ENCODE data around the gene OR2V2. TPM values are rescaled to one million over a fixed set of nuclear protein-coding genes. Genes with fewer than 3 reads are reported as not detected.

The OR2V2 gene
- polyA plus RNA-seq, 2 of the 4 experiments (the other 2 are of a cell fraction) = not detected

- TF ChIP-seq FOSL2 (IDR thresholded peaks at IDR 0.05) = no peak
- no peak for TF ChIP-seq FOSL2 (CRISPR knock-in tag; IDR thresholded peaks at IDR 0.05)
- TF ChIP-seq PHF8 (IDR thresholded peaks at IDR 0.05; ENCODE audit: borderline replicate concordance, low read depth) = no peak
- no peak for TF ChIP-seq CBX8 (IDR thresholded peaks at IDR 0.05)
- no peak for TF ChIP-seq SMC3 (IDR thresholded peaks at IDR 0.05)
- TF ChIP-seq HOXB13 (CRISPR knock-in tag; IDR thresholded peaks at IDR 0.05; ENCODE audit: low read depth) = no peak
These were observed 35.3 kb downstream of the OR2V2 start (continued) for GRCh38 chr5:181182651-181183050.

- Histone ChIP-seq H3K4me1 (peaks cover 12% of the 10 kb centered on the region), H3K4me2 (peak overlapping the region; percentile 79), H3K9me3 (no peaks in the 10 kb centered on the region), H3K4me3 (peak overlapping the region; percentile 49), H3K27ac (peak overlapping the region; percentile 79 to 86)
- ATAC-seq = no peak
- ChIA-PET POLR2A (interaction anchor here (0.6 to 1.8 kb wide), 16 partner anchors 11 to 1473 kb away, joined by 3 to 34 read pairs (median 4); partner anchors contain the start of genes RACK1, TRIM41, TRIM7 and ZFP62), CTCF (interaction anchor here (0.7 to 2.8 kb wide), 24 partner anchors 9 to 400 kb away, joined by 3 to 33 read pairs (median 4); partner anchors contain the start of gene TRIM7)
- 21% methylated on average over 16 of the region's 16 CpGs for WGBS (ENCODE audit: missing lambda C conversion rate)
- peak in 1 of 2 experiments; percentile 60 for DNase-seq (ENCODE audit: low read depth in 1 of 2, low spot score in 1 of 2)
- TF ChIP-seq TFCP2L1 (CRISPR knock-in tag; IDR thresholded peaks at IDR 0.05) = no peak
- 0 out of 4 replicates have a peak, but pooled peaks of 1 of the 2 experiments have one; percentile 18 for TF ChIP-seq CEBPB (IDR thresholded peaks at IDR 0.05)
- TF ChIP-seq PHF8 (IDR thresholded peaks at IDR 0.05; ENCODE audit: borderline replicate concordance, low read depth) = 0 out of 2 replicates have a peak, but pooled peaks have one; percentile 12
- FAIRE-seq = no peak
These were observed 37.4 kb downstream of the OR2V2 start for GRCh38 chr5:181184845-181185216.

- no peak overlapping the region for H3K4me3 ChIP-seq
- no peak for ATAC-seq
- H3K4me2 ChIP-seq = peak overlapping the region; percentile 79; the same call in 2 of the 3 replicates
- WGBS (ENCODE audit: missing lambda C conversion rate) = 91% methylated on average over 13 of the region's 13 CpGs
- H3K27ac ChIP-seq = no peak overlapping the region
- CTCF ChIA-PET = interaction anchor here (1.0 to 2.8 kb wide), 9 partner anchors 9 to 401 kb away, joined by 3 to 33 read pairs (median 5); partner anchors contain the start of gene TRIM7
- DNase-seq (ENCODE audit: low read depth in 1 of 2, low spot score in 1 of 2) = no peak
- no peaks in the 10 kb centered on the region for H3K9me3 ChIP-seq
- POLR2A ChIA-PET = interaction anchor here (1.3 to 1.8 kb wide), 4 partner anchors 12 to 20 kb away, joined by 4 to 34 read pairs (median 8); partner anchors contain the start of gene TRIM7
- TF ChIP-seq SREBF2 (IDR thresholded peaks at IDR 0.05) = no peak
- TF ChIP-seq USF2 (IDR thresholded peaks at IDR 0.05) = no peak
- TF ChIP-seq ZSCAN20 (CRISPR knock-in tag; IDR thresholded peaks at IDR 0.05) = no peak
- TF ChIP-seq FOXS1 (CRISPR knock-in tag; IDR thresholded peaks at IDR 0.05) = no peak
- no peak for TF ChIP-seq CBX8 (IDR thresholded peaks at IDR 0.05)
- no peak for TF ChIP-seq MYC (IDR thresholded peaks at IDR 0.05; ENCODE audit: borderline replicate concordance, low read length)
- no peak for TF ChIP-seq SMC3 (IDR thresholded peaks at IDR 0.05)
- no peak for TF ChIP-seq PHF8 (IDR thresholded peaks at IDR 0.05; ENCODE audit: borderline replicate concordance, low read depth)
- no peak for TF ChIP-seq ESRRA (IDR thresholded peaks at IDR 0.05; ENCODE audit: borderline replicate concordance, low read length)
- no peak for TF ChIP-seq FOSB (CRISPR knock-in tag; IDR thresholded peaks at IDR 0.05)
- no peak for FAIRE-seq
- peaks cover 12% of the 10 kb centered on the region for H3K4me1 ChIP-seq
These were observed 38.2 kb downstream of the OR2V2 start for GRCh38 chr5:181185560-181185959.

GRCh38 chr5:181186022-181186421 lies 38.6 kb downstream of the OR2V2 start:
- H3K4me2 ChIP-seq = no peak overlapping the region
- FAIRE-seq = no peak
- no peaks in the 10 kb centered on the region for H3K9me3 ChIP-seq
- no peak for TF ChIP-seq CHD4 (IDR thresholded peaks at IDR 0.05; ENCODE audit: borderline replicate concordance)
- TF ChIP-seq FOXS1 (CRISPR knock-in tag; IDR thresholded peaks at IDR 0.05) = no peak
- TF ChIP-seq CHD2 (IDR thresholded peaks at IDR 0.05; ENCODE audit: low read length, partially characterized antibody) = no peak
- TF ChIP-seq RNF2 (IDR thresholded peaks at IDR 0.05; ENCODE audit: borderline replicate concordance, low read depth) = no peak
- TF ChIP-seq MAX (IDR thresholded peaks at IDR 0.05) = no peak
- no peak for TF ChIP-seq USF2 (IDR thresholded peaks at IDR 0.05)
- TF ChIP-seq BHLHE40 (IDR thresholded peaks at IDR 0.05; ENCODE audit: low read depth, low read length) = no peak
- TF ChIP-seq E2F6 (IDR thresholded peaks at IDR 0.05; ENCODE audit: borderline replicate concordance, low read depth) = no peak
- ChIA-PET CTCF (interaction anchor here (1.2 to 2.8 kb wide), 3 partner anchors 18 to 401 kb away, joined by 3 to 26 read pairs (median 12); no protein-coding TSS in a partner anchor), POLR2A (no interaction called here)
- no peak for ATAC-seq
- peaks cover 12% of the 10 kb centered on the region for H3K4me1 ChIP-seq
- 77% methylated on average over 6 of the region's 6 CpGs for WGBS (ENCODE audit: missing lambda C conversion rate)
- no peak overlapping the region for H3K4me3 ChIP-seq
- DNase-seq (ENCODE audit: low read depth in 1 of 2, low spot score in 1 of 2) = no peak
- no peak overlapping the region for H3K27ac ChIP-seq
